ENCODE data around the gene GAN.

Gene GAN

GRCh38 chr16:81432937-81433557, 118.3 kb downstream of the GAN start:
- DNase-seq: no peak

- no peak for DNase-seq
Measured at GRCh38 chr16:81435103-81435502, 120.3 kb downstream of the GAN start.

GRCh38 chr16:81435567-81435966, 120.8 kb downstream of the GAN start:
- DNase-seq: no peak

- no peak for DNase-seq
Measured at GRCh38 chr16:81436386-81436785, 121.6 kb downstream of the GAN start.

GRCh38 chr16:81437865-81438264, 123.1 kb downstream of the GAN start:
- DNase-seq: no peak

Measured in activated T-cell treated with anti-CD3 and anti-CD28 coated beads, Interleukin-2, amount 50 U/mL, for 48 hours (primary cell).